Thymus (tissue), 11 donors: ENCODE data around the gene MBIP. TPM values are rescaled to one million over a fixed set of nuclear protein-coding genes. Genes with fewer than 3 reads are reported as not detected.

Source experiments
- DNase-seq, 9 donors: peaks; one replicate each; pipeline ENCODE4 v3.0.0-alpha.2; 2013; ENCODE audit warnings: low spot score in 9 of 9, low read depth in 6 of 9, missing footprints in 1 of 9
- H3K27ac ChIP-seq, 2 donors: one replicate each; pipeline ENCODE4 v1.5.1; 2013; ENCODE audit warnings: control low read depth in 1 of 2, low read depth in 1 of 2, low read length in 1 of 2, mild to moderate bottlenecking in 1 of 2, moderate library complexity in 1 of 2
- H3K27me3 ChIP-seq, 2 donors: one replicate each; pipeline ENCODE4 v1.5.1; 2013; ENCODE audit warnings: low read length in 1 of 2; ENCODE audit not compliant: control insufficient read depth in 2 of 2, insufficient read depth in 1 of 2
- H3K36me3 ChIP-seq, 2 donors: one replicate each; pipeline ENCODE4 v1.5.1; 2013; ENCODE audit warnings: low read length in 1 of 2, mild to moderate bottlenecking in 1 of 2, moderate library complexity in 1 of 2; ENCODE audit not compliant: control insufficient read depth in 2 of 2, insufficient read depth in 2 of 2
- H3K4me1 ChIP-seq, 2 donors: one replicate each; pipeline ENCODE4 v1.5.1; 2013; ENCODE audit warnings: low read length in 2 of 2; ENCODE audit not compliant: control insufficient read depth in 2 of 2, insufficient read depth in 2 of 2
- H3K4me3 ChIP-seq, 2 donors: one replicate each; pipeline ENCODE4 v1.5.1; 2013; ENCODE audit warnings: low read length in 2 of 2, control low read depth in 1 of 2, mild to moderate bottlenecking in 1 of 2
- H3K9me3 ChIP-seq, 2 donors: one replicate each; pipeline ENCODE4 v1.5.1; 2013; ENCODE audit warnings: low read length in 1 of 2, mild to moderate bottlenecking in 1 of 2; ENCODE audit not compliant: control insufficient read depth in 2 of 2, insufficient read depth in 1 of 2
- WGBS: extraction: QIAGEN DNeasy Blood & Tissue Kit; methylation state at CpG from one replicate; pipeline ENCODE4 v1.1.7; 2013; 5-methylcytosine and 5-hydroxymethylcytosine counted together
- polyA plus RNA-seq: library from polyadenylated mRNA; stranded (reverse); fragments of 200-250 nt; gene quantifications from one replicate; pipeline ENCODE4 v1.2.3, GENCODE V29; 2013
- total RNA-seq: library from RNA; stranded (reverse); fragments of 120-200 nt; gene quantifications from one replicate; pipeline ENCODE4 v1.2.4, GENCODE V29; 2013
- donor health status: healthy.

MBIP gene
- total and polyA plus RNA-seq, 2 donors = 15.4 to 33.3 TPM

- DNase-seq = peak in 1 of 9 donors; percentile 28
- Histone ChIP-seq H3K36me3 (no peaks in the 10 kb centered on the region), H3K9me3 (no peaks in the 10 kb centered on the region), H3K4me3 (peak overlapping the region; percentile 64 to 84), H3K27ac (peak overlapping the region; percentile 84 to 89), H3K4me1 (peaks cover 0 to 4% of the 10 kb centered on the region in 2 donors), H3K27me3 (peaks cover 0 to 2% of the 10 kb centered on the region in 2 donors)
- WGBS = 2% methylated on average over 9 of the region's 9 CpGs
Observed at GRCh38 chr14:36319899-36320199, 588 bp downstream of the MBIP start.

GRCh38 chr14:36317650-36318049, 2.8 kb downstream of the MBIP start:
- peaks cover 0 to 4% of the 10 kb centered on the region in 2 donors for H3K4me1 ChIP-seq
- DNase-seq = no peak
- H3K27ac ChIP-seq = no peak overlapping the region
- WGBS = 95% methylated on average over 2 of the region's 2 CpGs
- no peaks in the 10 kb centered on the region for H3K9me3 ChIP-seq
- H3K36me3 ChIP-seq = no peaks in the 10 kb centered on the region
- peaks cover 0 to 2% of the 10 kb centered on the region in 2 donors for H3K27me3 ChIP-seq
- no peak overlapping the region for H3K4me3 ChIP-seq

- Histone ChIP-seq H3K27ac (no peak overlapping the region), H3K4me1 (peaks cover 0 to 4% of the 10 kb centered on the region in 2 donors), H3K4me3 (no peak overlapping the region), H3K36me3 (peaks cover 3 to 4% of the 10 kb centered on the region in 2 donors), H3K27me3 (no peaks in the 10 kb centered on the region), H3K9me3 (no peaks in the 10 kb centered on the region)
- WGBS = 99% methylated on average over 1 of the region's 1 CpG
- DNase-seq = no peak
Observed at GRCh38 chr14:36316131-36316530, 4.3 kb downstream of the MBIP start.

DNA sequence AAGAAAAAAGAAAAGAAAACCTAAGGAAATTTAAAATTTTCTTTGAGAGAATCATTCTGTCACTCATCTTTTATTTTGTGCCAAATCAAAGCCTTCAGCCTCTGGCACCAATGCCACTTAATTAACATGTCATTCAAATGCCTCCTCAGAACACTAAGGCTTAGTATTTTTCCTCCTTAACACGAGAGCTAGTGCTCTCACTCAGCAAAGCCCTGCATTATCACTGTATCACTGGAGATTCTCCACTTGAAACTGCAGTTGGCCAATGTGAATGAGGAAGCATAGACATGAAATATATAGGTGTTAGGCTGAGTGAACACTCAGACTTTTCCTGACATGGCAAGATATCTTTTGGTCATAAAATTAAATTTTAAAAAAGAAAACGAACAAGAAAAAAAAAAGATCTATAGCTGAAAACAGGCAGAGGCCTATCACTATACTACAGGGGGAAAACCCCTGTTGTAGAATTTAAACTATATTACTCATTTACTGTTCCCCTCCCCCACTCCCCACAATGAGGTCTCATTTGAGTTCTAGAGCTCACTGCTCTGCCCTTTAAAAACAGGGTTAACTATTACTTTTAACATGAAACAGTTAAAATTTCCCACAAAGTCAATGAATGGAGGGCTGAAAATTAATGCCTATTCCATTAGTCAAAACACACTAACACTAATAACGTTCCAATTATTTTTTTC, 5.1 kb downstream of the MBIP start:
- 95% methylated on average over 3 of the region's 3 CpGs for WGBS

GRCh38 chr14:36313898-36314297, 6.5 kb downstream of the MBIP start:
- WGBS = 98% methylated on average over 3 of the region's 3 CpGs
- no peak for DNase-seq
- no peaks in the 10 kb centered on the region for H3K4me1 ChIP-seq

More for the DNA sequence above, 5.1 kb downstream of the MBIP start:
- no peak for DNase-seq
- Histone ChIP-seq H3K27me3 (no peaks in the 10 kb centered on the region), H3K9me3 (no peaks in the 10 kb centered on the region), H3K4me1 (no peaks in the 10 kb centered on the region), H3K4me3 (no peak overlapping the region), H3K27ac (no peak overlapping the region), H3K36me3 (peaks cover 11 to 12% of the 10 kb centered on the region in 2 donors)

GRCh38 chr14:36313206-36313605, 7.2 kb downstream of the MBIP start:
- Histone ChIP-seq H3K9me3 (no peaks in the 10 kb centered on the region), H3K36me3 (peaks cover 14 to 22% of the 10 kb centered on the region in 2 donors), H3K4me3 (no peak overlapping the region), H3K4me1 (no peaks in the 10 kb centered on the region), H3K27me3 (no peaks in the 10 kb centered on the region), H3K27ac (no peak overlapping the region)
- WGBS = 99% methylated on average over 2 of the region's 2 CpGs
- no peak for DNase-seq

More at GRCh38 chr14:36313898-36314297, 6.5 kb downstream of the MBIP start:
- Histone ChIP-seq H3K27me3 (no peaks in the 10 kb centered on the region), H3K4me3 (no peak overlapping the region), H3K9me3 (no peaks in the 10 kb centered on the region), H3K36me3 (peaks cover 13 to 19% of the 10 kb centered on the region in 2 donors), H3K27ac (no peak overlapping the region)

DNA sequence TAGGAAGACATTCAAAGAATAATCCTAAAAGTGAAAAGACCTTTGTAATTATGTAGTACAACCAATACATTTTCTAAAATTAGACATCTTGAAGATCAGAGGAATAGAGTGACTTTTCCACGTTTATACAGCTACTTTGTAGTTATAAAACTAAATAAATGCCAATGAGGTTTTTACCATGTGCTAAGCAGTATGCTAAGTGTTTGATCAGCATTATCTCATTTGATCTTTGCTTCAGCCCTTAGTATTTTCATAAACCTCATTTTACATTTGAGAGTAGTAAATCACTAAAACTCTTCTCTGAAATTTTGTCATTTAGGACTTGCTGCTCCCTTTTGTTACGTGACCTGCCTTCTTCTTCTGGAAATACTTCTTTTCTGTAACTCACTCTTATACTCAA, 13.6 kb downstream of the MBIP start:
- H3K27ac ChIP-seq = no peak overlapping the region
- H3K9me3 ChIP-seq = no peaks in the 10 kb centered on the region
- DNase-seq = no peak
- no peaks in the 10 kb centered on the region for H3K27me3 ChIP-seq
- no peaks in the 10 kb centered on the region for H3K4me1 ChIP-seq
- 94% methylated on average over 2 of the region's 2 CpGs for WGBS
- H3K36me3 ChIP-seq = peaks cover 14 to 30% of the 10 kb centered on the region in 2 donors
- H3K4me3 ChIP-seq = no peak overlapping the region

GRCh38 chr14:36304895-36305294, 15.5 kb downstream of the MBIP start:
- no peaks in the 10 kb centered on the region for H3K9me3 ChIP-seq
- H3K4me1 ChIP-seq = no peaks in the 10 kb centered on the region
- no peak for DNase-seq
- no peak overlapping the region for H3K27ac ChIP-seq
- no peak overlapping the region for H3K4me3 ChIP-seq
- no peaks in the 10 kb centered on the region for H3K27me3 ChIP-seq
- peaks cover 7 to 24% of the 10 kb centered on the region in 2 donors for H3K36me3 ChIP-seq

GRCh38 chr14:36303960-36304359, 16.5 kb downstream of the MBIP start:
- 81% methylated on average over 4 of the region's 4 CpGs for WGBS
- peaks cover 6 to 20% of the 10 kb centered on the region in 2 donors for H3K36me3 ChIP-seq
- H3K9me3 ChIP-seq = no peaks in the 10 kb centered on the region
- H3K4me1 ChIP-seq = no peaks in the 10 kb centered on the region
- no peak overlapping the region for H3K4me3 ChIP-seq
- H3K27ac ChIP-seq = peak overlapping the region in 1 of 2 donors; percentile 3
- peak in 8 of 9 donors; percentile 13 to 60 (median 32) for DNase-seq
- H3K27me3 ChIP-seq = no peaks in the 10 kb centered on the region
